Bone marrow (tissue), 2 donors: Measurements from ENCODE around the gene WDR47.
"Not testable (repeated sequence)": the region's sequence is repeated elsewhere in the genome, so short reads cannot be mapped to it uniquely, and the experiment has no call there.

ENCODE experiments used
- DNase-seq, 2 donors: peaks; one replicate each; lab custom pipeline; 2025; lab: John Stamatoyannopoulos, UW

Gene WDR47

GRCh38 chr1:108962681-108963051 is 79.2 kb downstream of the WDR47 start:
- no peak for DNase-seq

GRCh38 chr1:108961752-108962486 is 80.0 kb downstream of the WDR47 start:
- DNase-seq = no peak

- no peak for DNase-seq
These were observed 80.7 kb downstream of the WDR47 start for GRCh38 chr1:108961198-108961597.

- DNase-seq = no peak
These were observed 81.2 kb downstream of the WDR47 start for GRCh38 chr1:108960719-108961118.

- DNase-seq = no peak
These were observed 84.0 kb downstream of the WDR47 start for GRCh38 chr1:108957888-108958287.

GRCh38 chr1:108955881-108956280 is 86.0 kb downstream of the WDR47 start:
- no peak for DNase-seq

GRCh38 chr1:108955111-108955510 is 86.8 kb downstream of the WDR47 start:
- DNase-seq = no peak

- no peak for DNase-seq
These were observed 88.5 kb downstream of the WDR47 start for GRCh38 chr1:108953452-108953851.

- no peak for DNase-seq
These were observed 90.7 kb downstream of the WDR47 start for GRCh38 chr1:108951242-108951641.

GRCh38 chr1:108949044-108949443 is 92.9 kb downstream of the WDR47 start:
- DNase-seq = no peak

- DNase-seq = no peak
These were observed 93.9 kb downstream of the WDR47 start for GRCh38 chr1:108947871-108948525.

GRCh38 chr1:108936170-108936569 is 105.7 kb downstream of the WDR47 start:
- no peak for DNase-seq

- no peak for DNase-seq
These were observed 108.0 kb downstream of the WDR47 start for GRCh38 chr1:108933944-108934343.

GRCh38 chr1:108927565-108927964 is 114.3 kb downstream of the WDR47 start:
- DNase-seq = not testable (repeated sequence)

GRCh38 chr1:108925920-108926319 is 116.0 kb downstream of the WDR47 start:
- no peak for DNase-seq
